HG03432 (cell line): ENCODE results near the gene TTLL13.

Experiments used
- ATAC-seq: cut with Tn5 transposase; IDR thresholded peaks from one replicate; pipeline ENCODE4 v1.9.1; 2021; ENCODE audit warnings: mild to moderate bottlenecking, moderate library complexity; ENCODE audit not compliant: unreplicated experiment

Gene TTLL13, protein sequence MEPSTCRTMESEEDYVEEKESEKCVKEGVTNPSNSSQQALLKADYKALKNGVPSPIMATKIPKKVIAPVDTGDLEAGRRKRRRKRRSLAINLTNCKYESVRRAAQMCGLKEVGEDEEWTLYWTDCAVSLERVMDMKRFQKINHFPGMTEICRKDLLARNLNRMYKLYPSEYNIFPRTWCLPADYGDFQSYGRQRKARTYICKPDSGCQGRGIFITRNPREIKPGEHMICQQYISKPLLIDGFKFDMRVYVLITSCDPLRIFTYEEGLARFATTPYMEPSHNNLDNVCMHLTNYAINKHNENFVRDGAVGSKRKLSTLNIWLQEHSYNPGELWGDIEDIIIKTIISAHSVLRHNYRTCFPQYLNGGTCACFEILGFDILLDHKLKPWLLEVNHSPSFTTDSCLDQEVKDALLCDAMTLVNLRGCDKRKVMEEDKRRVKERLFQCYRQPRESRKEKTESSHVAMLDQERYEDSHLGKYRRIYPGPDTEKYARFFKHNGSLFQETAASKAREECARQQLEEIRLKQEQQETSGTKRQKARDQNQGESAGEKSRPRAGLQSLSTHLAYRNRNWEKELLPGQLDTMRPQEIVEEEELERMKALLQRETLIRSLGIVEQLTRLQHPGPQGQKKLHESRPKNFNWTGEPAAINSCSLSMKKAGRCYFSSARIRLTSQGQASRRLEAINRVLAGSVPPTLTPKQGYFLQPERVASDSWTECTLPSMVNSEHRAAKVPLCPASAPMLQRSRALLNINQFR

DNA sequence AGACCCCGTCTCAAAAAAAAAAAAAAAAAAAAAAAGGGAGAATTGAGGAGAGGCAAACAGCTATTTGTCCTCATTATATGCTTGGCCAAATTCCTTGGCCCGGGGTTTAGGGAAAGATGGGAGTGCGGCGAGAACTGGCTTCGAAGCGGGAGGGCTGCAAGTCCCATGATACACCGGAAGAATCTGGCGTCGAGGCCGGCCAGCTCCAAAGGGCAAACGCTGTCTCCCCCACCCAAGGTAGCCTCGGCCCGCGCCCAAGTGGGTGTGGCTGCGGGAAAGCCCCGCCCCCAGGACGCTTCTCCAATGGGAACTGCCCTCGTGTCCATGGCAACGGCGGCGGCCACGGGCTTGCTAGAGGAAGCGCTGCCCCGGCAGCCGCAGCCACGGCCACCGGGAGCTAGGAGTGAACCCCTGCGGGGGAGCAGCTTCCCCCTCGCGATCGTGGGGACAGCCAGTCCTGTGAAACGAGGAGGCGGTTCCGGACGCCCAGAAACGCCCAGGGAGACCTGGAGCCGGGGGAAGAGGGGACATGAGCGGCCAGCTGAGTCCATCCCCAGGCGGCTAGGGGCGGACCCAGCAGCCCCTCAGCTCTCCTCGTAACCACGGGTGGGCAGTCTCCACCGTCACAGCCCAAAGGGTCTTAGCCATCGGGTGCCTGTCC is at the start of gene TTLL13:
Gene TTLL13 (plus strand): TSS at position 354 of the 661 bp plus-strand sequence. CDS start 1,075 bp downstream, outside the sequence.
- peak; percentile 85 for ATAC-seq

DNA sequence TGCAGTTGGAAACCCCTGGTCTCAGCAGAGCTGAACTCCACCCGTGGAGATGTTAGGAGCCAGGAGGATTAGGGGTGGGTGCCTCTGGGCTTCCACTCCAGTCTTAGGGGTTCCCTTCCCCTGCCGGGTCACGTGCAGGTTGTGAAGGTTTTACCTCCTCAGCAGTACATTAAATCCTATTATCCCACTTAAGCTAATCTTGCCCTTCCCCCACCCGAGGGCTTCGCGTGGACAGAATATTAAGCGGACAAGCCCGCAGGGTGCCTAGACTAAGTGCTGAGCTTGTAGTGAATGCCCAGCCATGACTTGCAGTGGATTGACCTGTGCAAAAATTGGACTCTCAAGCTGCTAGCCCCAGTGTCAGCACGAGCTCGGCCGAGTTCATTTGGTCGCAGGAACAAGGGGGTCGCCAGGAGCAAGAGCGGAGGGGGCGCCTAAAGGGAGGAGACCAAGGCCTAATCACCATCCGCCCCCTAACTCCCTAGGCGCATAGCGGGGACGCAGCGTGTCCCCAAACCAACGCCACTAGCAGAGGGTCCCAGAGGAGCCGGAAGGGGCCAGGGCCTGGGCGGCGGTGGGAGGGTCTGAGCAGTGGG is 48.7 kb upstream of the TTLL13 start:
- no peak for ATAC-seq

DNA sequence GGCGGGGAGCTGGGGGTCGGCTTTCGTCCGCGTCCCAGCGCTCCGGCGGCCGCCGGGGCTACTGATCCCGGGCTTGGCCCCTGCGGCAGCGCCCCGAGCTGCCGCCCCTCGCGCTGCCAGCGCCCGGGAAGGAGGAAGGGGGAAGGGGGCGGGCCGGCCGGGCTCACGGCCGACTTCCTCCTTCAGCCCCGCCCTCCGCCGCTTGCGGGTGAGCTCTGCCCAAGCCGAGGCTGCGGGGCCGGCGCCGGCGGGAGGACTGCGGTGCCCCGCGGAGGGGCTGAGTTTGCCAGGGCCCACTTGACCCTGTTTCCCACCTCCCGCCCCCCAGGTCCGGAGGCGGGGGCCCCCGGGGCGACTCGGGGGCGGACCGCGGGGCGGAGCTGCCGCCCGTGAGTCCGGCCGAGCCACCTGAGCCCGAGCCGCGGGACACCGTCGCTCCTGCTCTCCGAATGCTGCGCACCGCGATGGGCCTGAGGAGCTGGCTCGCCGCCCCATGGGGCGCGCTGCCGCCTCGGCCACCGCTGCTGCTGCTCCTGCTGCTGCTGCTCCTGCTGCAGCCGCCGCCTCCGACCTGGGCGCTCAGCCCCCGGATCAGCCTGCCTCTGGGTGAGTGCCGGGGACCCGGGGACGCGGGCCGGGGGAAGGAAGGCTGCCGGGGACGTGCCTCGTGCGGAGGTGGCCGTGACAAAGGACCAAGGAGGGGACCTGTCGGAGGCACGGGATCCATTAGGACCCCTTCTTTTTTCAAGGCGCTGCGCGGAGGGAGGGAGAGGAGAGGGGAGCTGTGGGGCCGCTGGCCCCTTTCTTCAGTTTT is 48.0 kb upstream of the TTLL13 start, which contains the start of gene SEMA4B:
Gene SEMA4B (plus strand): TSS at position 201 of the 814 bp plus-strand sequence. CDS start 249 bp downstream, at position 450.
- peak; percentile 85 for ATAC-seq

DNA sequence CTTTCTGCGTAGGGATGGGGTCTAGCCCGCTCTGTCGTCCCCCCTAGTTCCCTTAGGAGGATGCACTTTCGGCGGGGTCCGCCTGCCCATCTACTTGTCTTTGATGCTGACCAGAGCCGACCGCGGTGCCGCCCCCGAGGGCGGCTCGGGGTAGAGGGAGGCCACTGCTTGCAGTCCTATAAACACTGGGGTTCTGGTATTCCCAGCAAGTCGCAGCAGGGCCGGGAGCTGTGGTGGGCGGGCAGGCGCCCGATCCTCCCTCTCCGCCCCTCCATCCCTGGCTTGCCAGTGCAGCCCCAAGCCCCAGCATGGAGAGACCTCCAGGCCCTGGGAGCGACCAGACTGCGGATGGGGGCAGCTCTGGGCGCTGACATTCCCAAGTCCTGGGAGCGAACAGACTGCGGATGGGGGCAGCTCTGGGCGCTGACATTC is 47.4 kb upstream of the TTLL13 start:
- ATAC-seq: no peak

DNA sequence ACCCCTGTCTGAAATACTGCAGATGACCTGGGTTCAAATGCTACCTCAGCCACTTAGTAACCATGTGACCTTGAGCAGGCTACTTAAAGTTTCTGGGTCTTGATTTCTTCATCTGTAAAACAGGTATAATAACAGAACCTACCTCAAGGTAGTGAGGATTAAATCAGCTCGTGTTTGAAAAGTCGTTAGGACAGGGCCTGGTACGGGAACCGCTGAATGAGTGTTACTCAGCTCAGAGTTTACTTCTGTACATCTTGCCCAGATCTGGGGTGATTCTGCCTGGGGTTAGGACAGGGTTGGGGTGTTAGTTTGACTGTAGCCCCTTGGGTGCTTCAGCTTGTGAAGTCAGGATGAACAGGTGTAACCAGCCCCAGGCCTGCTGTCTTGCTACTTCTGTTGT is 46.4 kb upstream of the TTLL13 start:
- ATAC-seq: no peak

DNA sequence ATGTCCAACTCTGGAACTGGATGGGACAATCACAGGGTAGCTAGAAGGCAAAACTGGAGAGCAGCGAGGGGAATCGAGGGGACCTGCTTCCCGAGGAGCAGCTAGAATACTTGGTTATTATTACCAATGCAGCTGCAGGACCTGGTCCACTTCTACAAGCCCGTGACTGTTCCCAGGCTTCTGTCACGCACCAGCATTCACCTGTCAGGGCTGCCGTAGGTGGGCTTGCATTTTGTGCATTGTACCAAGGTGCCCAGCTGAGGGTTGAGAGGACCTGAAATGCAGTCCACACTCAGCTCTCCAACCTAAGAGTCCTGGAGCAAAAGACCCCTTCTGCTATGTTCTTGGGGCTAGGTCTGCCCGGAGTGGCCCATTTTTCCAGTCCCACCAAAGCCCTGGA is 45.9 kb upstream of the TTLL13 start:
- no peak for ATAC-seq

DNA sequence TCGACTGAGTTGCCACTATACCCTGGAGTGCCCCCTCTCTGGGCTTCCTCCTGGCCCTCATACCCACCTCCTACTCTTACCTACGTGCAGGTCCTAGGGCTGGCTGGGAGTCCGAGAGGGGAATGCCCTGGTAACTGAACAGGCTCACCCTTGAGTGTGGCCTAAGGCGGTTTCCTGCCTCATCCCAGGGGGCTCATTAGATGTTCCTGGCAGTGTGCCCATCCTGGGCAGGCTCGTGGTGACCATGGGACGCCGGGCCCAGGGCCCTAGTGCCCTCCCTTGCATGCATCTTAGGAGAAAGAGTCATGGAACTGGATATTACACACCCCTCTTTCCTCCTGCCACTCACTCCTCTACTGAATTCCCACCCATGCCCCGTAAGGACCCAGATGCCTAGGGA is 45.4 kb upstream of the TTLL13 start:
- no peak for ATAC-seq

DNA sequence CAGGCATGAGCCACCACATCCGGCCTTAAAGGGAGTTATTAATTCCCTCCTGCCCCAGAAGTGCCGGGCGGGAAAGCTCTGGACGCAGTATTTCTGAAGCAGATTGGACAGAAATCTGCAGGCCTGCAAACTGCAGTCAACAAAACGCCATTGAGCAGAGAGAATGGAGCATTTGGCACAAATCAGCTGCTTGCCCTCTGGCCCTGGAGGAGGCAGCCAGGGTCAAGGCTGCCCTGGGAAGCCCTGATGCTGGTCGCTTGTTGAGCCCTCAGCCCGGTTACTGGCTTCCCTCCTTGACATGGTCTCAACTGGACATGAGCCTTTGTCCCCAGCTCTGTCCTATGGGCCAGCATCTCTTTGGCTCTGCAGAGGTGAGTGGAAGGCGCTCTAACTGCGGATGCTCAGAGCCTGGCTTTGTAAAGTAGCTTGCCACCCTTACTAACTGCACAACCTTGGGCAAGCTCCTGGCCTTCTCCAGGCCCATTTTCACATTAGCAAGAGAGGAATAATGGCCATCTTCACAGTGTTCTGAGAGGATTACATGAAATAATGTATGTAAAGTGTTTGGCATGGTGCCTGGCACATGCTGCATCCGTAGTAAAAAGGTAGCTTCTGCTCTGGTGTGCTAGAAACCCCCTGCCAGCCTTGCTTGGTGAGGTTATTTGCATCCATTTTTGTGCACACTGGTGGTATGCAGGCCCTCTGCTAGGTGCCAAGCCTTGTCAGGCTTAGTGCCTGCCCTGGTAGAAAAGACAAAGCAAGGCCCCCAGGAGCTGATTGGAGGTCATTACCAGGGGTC is 44.1 kb upstream of the TTLL13 start:
- no peak for ATAC-seq

DNA sequence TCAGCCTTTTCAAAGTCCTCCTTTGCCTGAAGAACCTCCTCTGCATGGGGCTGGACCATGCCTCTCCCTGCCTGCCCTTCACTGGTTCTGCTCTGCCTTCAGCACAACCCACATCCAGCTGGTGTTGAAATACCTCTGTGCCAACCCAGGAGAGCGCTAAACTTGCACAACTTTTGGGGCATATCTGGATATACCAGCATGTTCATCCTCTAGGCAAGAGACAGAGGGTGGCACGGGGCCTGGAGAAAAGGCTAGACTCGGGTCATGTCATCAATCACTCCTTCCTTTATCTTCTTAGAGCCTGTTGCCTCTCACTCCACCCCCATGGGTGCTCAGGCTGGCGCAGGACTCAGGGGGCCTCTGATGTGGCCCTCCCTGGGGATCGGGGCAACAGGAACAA is 43.5 kb upstream of the TTLL13 start:
- ATAC-seq: no peak

DNA sequence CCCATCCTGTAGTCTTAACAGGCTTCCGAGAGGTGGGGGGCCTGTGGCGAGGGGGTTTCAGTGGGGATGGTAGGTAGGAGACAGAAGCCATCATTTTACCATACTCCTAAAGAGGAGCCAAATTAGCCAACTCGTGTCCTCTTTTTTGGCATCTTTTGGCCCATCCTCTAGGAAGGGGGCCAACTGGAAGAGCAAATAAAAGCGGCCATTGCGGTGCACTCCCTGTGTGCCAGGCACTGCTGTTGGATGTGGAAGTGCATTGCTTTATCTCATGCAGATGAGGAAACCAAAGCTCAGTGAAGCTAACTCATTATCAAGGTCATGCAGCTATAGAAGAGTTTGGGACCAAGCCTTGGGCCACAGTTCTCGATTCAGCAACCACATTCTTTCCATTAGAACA is 42.1 kb upstream of the TTLL13 start:
- ATAC-seq: no peak

DNA sequence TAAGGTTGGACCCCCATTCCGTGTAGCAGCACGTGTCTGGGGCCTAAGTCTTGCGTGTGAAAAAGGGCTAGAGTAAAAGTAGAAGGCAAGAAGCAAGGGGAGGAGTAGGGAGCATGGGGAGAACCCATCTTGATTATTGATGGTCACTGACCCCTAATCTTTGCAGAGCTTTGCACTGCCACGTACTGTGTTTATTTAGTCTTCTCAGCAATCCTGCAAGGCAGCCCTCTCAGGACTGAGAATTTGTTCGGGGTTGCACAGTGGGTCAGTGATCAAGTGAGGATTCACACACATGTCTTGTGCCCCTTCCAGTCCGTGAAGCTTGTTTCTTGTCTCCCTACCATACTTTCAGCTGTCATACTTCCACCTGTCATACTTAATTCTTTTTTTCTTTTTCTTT is 41.0 kb upstream of the TTLL13 start:
- ATAC-seq: no peak

DNA sequence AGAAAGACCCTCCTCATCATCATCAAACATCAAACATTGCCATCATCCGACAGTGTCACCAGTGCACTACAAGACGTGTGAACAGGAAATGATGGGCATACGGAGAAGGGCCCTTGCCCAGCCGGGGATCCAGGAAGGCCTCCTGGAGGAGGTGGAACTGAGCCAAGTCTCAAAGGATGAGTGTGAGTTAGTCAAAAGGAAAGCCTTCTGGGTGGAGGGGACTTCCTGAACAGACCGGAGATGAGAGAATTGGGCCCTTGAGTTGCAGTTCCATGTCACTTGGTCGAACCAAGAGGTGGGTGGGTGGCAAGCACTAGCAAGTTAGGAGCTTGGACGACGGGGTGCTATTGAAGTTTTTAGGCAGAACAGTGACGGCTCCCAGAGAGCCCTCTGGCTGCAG is 39.8 kb upstream of the TTLL13 start:
- ATAC-seq: peak; percentile 50

DNA sequence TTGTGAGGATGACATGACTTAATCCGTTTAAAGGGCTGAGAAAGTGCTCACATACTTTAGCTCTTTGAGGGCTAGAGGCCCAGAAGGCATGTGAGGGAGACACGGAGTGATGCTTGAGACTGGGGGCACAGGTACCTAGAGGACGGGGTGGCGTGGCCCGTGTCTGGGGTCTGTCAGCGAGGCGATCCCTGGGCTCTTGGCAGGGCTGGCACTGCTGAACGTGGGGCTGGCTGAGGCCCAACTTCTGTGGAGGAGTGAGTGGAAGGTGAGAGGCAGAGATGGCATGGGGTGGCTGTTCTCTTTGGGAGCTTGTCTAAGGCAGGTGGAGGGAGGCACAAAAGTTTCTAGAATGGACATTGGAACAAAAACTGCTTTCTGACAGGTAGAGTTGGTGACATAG is 38.8 kb upstream of the TTLL13 start:
- ATAC-seq: no peak

DNA sequence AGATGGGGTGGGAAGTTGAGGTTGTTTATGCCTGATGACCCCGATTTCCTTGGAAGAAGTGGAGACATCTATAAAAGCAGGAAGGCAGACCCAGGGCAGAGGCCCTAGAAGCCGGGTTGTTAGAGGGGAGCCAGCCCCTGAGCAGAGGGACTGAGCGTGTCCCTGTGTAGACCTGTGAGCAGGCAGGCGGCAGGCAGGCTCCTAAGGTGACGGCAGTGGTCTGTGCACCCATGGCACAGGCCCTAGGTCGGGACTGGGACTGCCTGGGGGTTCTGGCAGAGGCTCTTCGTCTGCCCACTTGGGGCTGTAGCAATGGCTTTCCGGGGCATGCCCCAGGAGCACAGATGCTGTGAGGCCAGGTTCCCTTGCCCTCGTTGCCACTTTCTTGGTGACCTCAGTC is 38.3 kb upstream of the TTLL13 start:
- no peak for ATAC-seq

DNA sequence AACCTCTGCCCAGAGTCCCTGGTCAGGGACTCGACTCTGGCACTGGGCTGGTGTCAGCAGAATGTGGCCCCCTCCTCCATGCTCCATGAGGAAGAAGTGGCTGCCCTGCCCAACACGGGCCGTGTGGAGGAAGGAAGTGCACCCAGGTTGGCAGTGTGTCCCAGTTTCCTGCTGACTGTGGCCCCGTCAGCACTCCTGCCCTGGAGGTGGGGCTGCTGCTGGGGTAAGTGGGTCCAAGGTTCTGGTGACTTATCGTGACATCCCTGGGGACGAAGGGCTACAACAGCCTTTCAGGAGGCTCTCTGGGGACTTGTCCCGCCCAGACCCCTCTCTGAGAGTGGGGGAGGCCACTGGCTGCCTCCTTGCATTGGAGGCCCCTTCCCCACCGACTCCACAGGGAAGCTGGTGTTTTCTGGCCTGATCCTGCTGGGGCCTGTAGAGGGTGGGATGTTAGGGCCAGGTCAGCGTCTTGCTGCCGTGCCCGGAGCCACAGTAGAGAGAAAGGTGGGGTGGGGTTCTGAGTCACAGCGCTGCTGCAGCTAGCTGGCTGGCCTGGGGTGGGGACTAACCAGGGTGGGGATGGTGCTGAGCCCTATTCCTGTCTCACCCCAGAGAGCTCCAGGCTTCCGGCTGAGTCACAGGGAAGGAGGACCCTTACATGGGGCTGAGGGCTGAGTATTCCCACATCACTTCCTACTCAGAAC is 37.8 kb upstream of the TTLL13 start:
- no peak for ATAC-seq

DNA sequence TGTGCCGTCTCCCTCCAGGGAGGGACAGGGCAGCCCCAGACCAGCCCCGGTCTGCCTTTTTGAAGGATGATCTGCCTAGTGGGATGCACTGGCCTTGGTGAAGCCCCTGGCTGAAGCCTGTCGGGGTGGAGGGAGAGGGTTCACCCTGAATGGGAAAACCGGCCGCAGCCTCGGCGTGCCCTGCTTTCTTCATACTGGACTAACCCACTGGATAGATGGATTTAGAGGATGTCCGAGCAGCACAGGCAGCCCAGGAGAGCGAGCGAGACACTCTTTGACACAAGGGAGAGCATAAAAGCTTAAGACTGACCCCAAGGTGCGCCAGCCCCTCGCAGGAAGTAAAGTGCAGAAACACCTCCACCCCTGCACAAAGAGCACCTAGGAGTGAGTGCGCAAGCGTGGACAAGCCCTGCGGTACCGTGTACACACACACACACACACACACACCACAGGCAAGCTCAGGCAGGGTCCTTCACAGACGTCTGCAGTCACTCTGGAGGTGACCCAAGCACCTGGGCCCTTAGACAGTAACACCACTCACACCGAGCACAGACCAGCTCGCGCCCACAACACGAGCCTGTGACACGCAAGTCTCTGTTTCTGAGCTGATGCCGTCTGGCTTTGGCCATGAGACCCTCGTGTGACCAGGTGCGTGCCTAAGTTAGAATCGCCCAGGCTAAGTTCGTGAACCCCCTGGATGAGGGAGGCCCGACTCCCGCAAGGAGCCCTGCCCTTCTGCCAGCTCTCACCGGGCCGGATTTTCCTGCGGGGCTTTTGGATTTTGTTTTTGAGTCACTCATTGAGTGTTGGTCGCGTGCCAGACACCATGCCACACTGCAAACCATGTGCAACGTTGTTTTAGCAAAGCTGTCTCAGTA is 36.9 kb upstream of the TTLL13 start:
- no peak for ATAC-seq

DNA sequence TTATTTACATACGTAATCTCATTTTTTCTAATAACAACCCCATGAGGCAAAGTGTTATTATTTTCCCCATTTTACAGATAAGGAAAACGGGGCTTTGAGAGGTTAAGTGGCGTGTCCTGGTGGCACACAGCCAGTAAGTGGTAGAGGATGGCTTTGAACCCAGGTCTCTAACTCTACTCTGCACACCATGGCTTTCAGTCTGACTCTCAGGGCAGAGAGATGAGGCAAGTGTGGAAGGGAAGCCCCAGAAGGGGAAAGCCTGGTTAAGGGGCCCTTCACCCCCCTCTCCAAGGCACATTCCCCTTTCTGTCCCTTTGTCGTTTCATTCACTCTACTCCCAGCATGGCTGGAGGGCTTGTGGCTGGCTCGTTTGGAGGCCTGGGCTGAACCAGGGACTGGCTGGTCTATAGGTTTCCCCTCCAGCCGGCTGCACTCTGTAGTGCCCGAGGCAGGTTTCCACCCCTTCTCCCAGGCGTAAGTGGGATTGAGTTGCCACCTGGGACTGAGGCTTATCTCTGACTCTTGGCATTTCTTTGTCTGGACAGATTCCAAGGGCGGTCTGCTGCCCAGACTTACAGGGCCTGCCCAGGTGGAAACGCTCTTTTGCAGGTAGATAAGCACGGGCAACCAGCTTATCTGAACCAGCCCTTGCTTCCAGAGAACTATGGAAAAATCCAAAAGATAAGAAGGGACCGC is 36.1 kb upstream of the TTLL13 start:
- ATAC-seq: no peak
